GM19025 (cell line): Measurements from ENCODE around the gene FAM24A.
"Not testable (repeated sequence)": the region's sequence is repeated elsewhere in the genome, so short reads cannot be mapped to it uniquely, and the experiment has no call there.

Experiments used
- ATAC-seq: cut with Tn5 transposase; IDR thresholded peaks from one replicate; pipeline ENCODE4 v1.9.1; 2021; ENCODE audit warnings: mild to moderate bottlenecking, low read depth, moderate library complexity; ENCODE audit not compliant: unreplicated experiment

The FAM24A gene, protein sequence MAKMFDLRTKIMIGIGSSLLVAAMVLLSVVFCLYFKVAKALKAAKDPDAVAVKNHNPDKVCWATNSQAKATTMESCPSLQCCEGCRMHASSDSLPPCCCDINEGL

DNA sequence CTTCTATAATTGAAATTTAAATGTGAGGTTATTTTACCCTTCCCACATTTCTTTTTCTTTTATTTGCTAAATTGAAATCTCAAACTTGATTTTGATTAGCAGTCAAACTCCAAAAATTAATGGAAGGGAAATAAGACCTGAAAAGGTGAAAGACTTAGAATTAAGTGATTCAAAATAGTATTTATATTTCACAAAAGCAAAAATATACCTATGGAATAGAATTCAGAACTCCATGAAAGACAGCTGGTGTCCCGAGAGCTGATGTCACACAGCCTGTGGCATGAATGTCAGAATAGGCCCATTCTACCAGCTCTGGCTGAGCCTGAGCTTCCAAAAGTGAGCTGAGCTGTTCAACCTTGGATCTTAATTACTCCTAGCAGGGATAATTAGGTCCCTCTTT lies at the start of gene FAM24A:
FAM24A (plus strand) TSS at position 301 of the 400 bp plus-strand sequence. CDS start 1,025 bp downstream, outside the sequence.
- no peak for ATAC-seq

DNA sequence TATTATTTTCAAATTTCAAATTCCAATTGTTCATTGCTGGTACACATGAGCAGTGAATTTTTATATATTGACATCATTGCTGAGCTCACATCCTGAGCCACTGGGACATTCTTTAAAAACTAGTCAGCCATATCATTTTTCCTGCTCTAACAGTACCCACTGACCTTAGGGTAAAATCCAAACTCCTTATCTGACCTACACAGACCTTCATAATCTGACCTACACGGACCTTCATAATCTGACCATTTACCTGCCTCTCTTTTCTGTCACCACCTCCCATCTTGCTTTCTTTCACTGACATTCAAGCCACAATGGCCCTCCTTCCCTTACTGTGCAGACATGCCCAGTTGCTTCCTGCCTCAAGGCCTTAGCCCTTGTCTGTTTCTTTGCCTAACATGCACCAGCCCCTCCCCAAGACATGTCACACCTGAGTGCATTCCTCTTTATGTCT lies 48.7 kb upstream of the FAM24A start:
- no peak for ATAC-seq

DNA sequence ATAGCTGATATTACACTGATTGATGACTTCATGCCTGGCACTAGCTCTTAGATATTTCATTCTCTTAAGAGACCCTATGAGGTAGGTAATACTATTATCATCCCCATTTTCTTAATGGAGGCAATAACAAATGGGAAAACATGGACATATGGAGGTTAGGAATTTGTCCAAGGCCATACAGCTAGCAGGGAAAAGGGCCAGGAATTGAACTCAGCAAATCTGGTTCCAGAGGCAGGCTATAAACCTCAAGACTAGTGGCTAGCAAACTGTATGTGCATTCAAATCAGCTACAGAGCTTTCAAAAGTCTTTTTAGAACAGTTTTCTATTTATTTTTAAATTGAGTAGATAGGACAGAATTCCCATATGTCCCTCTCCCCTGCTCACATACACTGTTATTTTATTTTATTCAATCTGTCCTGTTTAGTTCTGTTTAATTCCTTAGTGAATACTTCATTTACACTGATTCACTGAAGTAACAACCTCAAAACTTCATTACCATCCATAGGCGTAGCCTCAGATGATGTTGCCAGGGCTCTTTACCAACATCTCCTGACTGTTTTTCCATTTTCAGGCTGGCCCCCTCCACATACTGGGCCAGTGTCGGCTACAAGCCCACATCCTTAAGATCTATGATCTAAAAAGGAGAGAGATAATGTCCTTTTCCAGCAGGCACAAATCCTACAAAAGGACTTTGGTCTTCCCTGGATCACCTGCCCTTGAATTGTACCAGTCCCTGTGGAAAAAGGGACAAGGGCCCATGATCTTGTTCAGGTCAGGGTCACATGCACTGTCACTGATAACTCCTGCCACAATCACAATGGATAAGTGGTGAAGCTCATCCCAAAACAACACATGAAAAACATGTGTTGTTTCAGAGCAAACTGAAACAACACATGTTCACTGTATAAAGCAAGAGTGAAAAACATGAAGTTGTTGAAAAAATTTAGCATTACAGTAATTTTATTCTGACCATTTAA lies 46.9 kb upstream of the FAM24A start:
- ATAC-seq = no peak

DNA sequence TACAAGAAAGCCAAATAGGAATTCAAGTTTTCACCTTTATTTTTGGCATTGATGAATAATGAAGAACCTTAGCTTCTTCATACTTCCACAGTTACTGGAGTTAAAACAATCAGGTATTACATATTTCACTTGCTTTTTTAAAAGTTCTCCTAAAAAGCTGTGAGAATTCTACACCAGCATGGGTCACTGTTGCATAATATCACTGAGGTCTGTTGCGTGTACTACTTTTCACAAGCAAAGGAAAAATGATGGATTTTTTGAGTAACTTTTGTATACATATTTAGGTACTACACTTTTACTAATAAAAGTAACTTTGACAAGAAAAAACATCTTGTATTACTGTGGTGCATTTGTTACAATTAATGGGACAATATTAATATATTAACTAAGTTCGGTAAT lies 46.2 kb upstream of the FAM24A start:
- ATAC-seq = no peak

DNA sequence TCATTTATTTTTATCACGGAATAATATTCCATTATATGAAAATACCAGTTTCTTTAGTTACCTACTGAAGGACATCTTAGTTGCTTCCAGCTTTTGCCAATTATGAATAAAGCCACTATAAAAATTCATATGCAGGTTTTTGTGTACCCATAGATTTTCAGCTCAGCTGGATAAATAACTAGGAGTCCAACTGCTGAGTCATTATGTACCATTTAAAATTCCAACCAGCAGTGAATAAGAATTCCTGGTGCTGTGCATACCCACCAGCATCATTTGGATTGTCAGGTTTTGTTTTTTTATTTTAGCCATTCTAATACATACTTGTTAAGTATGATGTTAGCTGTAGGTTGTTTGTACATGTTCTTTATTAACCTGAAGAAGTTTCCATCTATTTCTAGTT lies 45.5 kb upstream of the FAM24A start:
- no peak for ATAC-seq

DNA sequence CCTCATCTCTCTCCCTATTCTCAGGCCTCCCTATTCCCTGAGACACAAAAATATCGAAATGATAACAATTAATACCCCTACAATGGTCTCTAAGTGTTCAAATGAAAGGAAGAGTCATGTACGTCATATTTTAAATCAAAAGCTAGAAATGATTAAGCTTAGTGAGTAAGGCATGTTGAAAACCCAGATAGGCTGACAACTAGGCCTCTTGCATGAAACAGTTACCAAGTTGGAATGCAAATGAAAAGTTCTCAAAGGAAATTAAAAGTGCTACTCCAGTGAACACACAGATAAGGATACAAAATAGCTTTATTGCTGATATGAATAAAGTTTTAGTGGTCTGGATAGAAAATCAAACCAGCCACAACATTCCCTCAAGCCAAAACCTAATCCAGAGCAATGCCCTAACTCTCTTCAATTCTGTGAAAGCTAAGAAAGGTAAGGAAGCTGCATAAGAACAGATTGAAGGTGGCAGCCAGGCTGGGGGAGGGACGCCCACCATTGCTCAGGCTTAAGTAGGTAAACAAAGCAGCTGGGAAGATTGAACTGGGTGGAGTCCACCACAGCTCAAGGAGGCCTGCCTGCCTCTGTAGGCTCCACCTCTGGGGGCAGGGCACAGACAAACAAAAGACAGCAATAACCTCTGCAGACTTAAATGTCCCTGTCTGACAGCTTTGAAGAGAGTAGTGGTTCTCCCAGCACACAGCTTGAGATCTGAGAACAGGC lies 43.5 kb upstream of the FAM24A start:
- not testable (repeated sequence) for ATAC-seq

DNA sequence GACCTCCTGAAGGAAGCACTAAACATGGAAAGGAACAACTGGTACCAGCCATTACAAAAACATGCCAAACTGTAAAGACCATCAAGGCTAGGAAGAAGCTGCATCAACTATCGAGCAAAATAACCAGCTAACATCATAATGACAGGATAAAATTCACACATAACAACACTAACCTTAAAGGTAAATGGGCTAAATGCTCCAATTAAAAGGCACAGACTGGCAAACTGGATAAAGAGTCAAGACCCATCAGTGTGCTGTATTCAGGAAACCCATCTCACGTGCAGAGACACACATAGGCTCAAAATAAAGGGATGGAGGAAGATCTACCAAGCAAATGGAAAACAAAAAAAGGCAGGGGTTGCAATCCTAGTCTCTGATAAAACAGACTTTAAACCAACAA lies 41.6 kb upstream of the FAM24A start:
- ATAC-seq = not testable (repeated sequence)

DNA sequence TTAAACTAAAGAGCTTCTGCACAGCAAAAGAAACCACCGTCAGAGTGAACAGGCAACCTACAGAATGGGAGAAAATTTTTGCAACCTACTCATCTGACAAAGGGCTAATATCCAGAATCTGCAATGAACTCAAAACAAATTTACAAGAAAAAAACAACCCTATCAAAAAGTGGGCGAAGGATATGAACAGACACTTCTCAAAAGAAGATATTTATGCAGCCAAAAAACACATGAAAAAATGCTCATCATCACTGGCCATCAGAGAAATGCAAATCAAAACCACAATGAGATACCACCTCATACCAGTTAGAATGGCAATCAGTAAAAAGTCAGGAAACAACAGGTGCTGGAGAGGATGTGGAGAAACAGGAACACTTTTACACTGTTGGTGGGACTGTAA lies 38.5 kb upstream of the FAM24A start:
- ATAC-seq = not testable (repeated sequence)

DNA sequence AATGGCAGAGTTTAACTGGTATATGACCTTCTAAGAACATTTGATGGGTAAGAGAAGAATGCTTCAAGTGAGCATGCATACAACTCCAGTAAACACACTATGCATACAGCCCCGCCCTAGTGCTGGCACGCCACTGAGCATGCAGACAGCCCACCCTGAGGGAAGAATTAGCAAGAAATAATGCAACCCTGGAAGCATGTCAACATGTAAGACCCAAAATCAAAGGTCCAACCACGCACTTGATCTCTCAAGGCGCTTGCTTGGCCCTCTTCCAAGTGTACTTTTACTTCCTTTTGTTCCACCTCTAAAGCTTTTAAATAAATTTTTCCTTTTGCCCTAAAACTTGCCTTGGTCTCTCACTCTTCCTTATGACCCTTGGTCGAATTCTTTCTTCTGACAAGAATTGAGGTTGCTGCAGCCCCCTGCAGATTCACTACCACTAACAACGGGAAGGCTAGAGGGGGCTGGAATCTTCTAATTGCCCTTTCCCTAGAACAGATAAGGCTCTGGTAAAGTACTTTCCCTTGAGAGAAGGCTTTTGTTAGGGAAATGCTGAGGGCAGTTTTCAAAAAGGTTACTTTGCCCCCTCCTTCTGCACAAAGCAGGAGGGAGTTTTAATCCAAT lies 34.5 kb upstream of the FAM24A start:
- ATAC-seq = no peak

DNA sequence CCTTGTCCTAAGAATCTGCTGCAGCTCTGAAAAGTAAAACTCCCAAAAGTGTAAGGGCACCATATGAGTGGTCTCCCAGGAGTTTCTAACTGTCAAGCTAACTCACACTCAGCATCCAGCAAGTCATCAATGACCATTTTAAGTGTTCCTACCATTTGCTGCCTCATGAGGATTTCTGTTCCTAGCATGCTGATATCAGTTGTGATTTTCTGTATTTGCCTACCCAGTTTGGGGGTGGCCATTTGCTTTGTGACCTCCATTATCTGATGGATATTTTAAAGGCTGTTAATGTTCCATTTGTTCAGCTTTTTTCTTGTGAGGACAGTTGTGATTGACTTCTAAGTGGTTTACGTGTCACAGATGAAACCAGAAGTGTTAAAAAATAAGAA lies 33.9 kb upstream of the FAM24A start:
- ATAC-seq = no peak

DNA sequence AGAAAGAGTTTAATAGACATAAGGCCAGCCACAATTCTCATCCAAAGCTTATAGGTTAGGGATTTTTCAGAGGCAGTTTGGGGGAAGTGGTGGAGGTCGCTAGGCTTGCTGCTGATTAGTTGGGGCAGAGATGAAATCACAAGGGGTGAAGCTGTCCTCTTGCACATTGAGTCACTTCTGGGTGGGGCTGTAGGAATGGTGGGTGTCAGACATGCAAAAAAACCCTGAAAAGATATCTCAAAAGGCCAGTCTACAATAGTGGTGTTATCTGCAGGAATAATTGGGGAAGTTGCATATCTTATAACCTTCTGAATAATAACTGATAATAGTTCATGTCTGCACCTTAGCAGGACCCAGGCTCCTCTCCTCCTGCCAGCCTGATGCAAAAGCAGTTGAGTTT lies 33.1 kb upstream of the FAM24A start:
- ATAC-seq = no peak

DNA sequence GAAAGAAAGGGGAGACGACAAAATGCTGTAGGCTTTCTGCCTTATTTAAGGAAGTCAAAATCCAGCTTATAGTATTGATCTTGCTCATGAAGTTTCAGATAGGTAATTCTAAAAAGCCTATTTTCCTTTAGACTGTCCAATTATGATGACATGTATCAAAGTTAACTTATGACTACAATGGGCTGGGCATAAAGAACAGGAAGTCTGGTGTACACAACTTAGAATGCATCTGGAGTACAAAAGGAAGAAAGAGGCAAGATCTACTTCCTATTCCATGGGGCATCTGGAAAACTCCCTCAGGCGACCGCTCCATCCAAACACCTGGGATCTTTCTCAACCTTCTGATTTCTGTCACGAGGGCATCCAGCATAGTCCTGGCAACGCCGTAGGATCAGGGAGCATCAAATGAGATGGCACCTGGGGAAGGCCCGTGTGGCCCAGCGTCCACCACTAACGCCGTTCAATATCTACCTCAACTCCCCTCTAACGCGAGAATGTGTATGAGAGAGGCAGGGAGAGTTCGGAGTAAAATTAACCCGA lies 31.5 kb upstream of the FAM24A start:
- no peak for ATAC-seq

DNA sequence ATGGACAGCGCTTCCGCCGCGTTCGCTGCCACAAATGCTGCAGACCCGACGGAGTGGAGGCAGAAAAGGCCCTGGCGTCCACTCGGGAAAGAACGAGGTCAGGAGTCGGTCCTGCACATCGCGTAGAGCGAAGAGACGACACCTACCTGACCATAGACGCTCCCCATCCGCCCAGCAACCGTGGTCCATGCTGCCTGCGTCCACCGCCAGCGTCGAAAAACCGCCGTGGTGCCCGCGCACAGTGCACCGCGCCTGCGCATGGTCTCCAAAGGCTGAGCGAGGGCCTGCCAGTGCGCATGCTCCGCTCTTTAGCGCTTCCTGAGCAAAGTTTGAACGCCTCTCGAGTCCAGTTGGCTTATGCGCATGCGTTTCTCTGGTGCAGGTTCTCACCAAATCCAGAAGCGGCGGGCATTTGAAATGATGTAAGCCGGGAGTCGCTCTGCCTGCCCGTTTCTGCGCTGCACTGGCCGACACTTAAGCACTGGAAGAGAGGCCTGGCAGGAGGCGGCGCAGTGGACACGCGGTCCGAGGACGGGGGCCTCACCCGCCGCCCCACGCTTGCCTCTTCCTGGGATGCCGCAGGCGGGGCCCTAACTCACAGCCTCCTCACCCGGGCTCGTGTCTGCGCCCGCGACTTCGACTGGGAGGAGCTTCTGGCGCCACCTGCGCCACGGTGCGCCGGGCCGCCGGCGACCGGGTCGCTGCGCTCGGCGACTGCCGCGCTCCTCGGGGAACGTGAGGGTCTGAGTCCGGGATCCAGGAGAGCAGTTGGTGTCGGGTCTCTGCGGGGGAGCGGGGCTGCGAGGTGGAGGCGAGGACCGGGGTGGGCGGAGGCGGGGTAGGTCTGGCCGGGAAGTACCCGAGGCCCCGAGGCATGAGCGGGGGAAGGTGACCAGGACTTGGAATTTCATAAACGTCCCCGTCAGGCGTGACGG lies 30.8 kb upstream of the FAM24A start, which contains the start of gene FAM24B:
FAM24B (minus strand) TSS at position 243 of the 935 bp plus-strand sequence. CDS start 29,066 bp downstream, outside the sequence.
- ATAC-seq = peak; percentile 77

DNA sequence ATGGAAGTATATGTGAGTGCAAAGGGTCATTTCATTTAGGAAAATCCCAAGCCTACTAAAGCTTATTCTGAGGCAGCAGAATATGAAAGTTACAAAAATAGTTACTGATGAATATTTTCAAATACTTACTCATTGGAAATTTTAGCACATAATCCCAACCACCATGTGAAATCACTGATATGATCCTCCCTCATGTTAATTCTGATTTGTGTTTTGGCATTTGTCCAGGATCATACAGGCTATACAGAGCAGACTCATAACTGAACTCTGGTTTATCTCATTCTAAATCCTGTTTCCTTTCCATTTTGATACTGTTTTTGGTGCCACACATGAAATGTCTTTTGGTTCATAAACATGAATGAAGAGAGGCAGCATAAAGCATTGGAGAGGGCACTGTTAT lies 27.6 kb upstream of the FAM24A start:
- ATAC-seq = no peak

DNA sequence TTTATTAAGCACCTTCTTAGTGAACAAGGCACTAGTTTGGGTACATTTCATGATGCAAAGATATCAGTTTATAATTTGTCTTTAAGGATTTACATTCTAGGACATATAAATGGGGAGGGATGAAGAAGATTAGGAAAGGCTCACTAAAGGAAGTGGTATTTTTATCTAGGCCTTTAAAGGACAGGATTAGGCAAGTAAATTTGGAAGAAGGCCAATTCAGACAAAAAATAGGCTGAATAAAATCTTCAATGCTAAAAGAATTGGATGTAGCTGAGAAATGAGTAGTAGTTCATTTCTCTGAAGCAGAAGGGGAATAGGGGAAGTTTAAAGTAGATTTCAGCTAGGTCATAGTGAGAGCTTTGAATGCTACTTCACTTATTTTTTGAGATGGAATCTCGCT lies 26.2 kb upstream of the FAM24A start:
- no peak for ATAC-seq

DNA sequence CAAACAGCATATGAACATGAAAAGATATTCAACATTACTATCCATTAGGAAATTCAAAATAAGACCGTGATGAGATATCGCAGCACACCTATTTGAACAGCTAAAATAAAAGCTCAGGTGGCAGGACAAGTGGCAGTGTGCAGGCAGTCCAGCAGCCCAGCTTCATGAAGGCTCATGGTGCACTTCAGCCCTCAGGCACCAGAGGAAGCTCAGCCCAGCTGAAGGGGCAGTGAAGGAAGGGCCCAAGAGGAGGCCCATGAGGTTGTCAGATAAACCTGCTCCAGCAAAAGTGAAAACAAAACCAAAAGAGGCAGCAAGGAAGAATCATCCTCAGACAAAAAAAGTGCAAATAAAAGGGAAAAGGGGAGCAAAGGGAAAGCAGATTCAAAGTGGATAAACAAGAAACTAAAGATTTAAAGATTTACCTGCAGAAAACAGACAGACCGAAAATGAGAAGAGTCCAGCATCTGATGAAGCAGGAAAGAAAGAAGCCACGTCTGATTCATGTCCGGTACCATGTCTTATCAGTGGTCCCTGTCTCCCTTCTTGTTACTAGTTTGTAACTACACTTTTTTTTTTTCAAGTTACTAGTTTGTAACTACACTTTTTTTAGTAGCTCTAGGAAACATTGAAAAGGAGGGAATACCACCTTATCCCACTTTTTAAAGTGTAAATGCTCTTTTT lies 16.0 kb upstream of the FAM24A start:
- no peak for ATAC-seq

DNA sequence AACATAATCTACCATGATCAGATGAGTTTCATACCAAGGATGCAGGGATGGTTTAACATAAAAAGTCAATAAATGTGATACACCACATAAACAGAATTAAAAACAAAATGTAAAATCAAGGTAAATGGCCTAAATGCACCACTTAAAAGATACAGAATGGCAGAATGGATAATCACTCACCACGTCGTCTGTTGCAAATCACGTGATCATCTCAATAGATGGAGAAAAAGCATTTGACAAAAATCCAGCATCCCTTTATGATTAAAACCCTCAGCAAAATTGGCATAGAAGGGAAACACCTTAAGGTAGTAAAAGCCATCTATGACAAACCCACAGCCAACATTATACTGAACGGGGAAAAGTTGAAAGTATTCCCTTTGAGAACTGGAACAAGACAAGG lies 6.5 kb upstream of the FAM24A start:
- ATAC-seq = not testable (repeated sequence)

DNA sequence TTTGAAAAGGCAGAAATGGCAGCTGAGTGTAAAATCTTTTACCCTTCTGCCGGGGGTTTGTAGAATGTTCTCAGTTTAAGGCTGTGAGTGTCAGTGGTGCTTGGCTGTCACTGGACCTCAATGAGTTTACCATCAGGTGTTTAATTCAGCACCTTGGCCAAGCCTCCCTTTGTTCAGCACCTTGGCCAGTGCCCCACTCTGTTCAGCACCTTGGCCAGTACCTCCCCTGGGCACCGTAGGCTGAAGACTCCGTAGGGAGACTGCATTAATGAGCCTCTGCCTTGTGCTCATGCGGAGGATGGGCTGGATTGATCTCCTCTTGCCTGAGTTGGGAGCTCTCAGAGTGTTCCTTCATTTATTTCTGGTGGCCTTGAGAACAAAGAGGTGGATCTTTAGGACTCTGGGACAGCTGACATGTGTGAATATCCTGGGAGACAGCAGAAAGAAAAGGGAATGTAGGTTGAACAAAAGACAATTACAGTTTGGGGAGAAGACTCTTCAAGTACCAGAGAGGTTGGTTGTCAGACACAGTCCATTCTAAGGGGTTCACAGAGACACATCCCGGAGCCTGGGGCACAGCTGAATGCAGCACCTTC lies 1.6 kb downstream of the FAM24A start:
- ATAC-seq = no peak
